CD4-positive, alpha-beta T cell treated with Interleukin-17A for 4 hours (primary cell): Measurements from ENCODE around the gene CALHM2.
"Not testable (repeated sequence)": the region's sequence is repeated elsewhere in the genome, so short reads cannot be mapped to it uniquely, and the experiment has no call there.

Source experiments
- DNase-seq: peaks from one replicate; pipeline ENCODE4 v3.0.0-alpha.2; 2020; ENCODE audit warnings: mixed read lengths

CALHM2 gene, protein sequence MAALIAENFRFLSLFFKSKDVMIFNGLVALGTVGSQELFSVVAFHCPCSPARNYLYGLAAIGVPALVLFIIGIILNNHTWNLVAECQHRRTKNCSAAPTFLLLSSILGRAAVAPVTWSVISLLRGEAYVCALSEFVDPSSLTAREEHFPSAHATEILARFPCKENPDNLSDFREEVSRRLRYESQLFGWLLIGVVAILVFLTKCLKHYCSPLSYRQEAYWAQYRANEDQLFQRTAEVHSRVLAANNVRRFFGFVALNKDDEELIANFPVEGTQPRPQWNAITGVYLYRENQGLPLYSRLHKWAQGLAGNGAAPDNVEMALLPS

DNA sequence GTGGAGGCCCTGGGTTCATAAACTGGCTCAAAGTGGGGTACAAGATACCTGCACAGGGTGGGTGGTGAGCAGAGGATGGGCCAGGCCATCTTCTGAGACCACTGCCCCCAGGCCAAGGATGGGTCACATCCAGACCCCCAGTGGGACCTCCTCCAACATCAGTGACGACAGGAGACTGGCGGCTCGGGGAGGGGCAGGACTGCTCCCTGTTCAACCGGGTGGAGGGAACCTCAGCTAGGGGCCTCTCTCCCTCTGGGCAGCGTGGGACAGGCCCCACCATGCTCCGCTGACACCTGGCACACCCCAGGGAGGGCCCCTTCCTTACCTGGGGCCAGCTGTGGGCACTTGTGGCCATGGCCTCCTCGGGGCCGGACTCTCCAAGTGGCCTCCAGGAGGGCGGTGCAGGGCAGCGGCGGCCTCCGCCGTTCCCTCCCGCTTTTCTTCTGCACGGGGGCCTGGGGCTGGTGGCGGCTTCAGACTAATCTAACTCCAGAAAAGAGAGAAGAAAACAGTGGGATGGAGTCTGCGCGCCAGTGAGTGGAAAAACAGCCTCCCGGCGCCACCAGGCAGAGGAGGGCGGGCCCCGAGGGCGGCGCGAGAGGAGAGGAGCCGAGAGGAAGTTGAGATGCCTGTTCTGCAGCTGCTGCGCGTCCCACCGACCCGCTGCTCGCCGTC, at the start of gene CALHM2:
TSS of gene CALHM2 (minus strand) at position 540 of the 675 bp plus-strand sequence. CDS start 2,429 bp downstream, outside the sequence.
- peak; percentile 78 for DNase-seq

- DNase-seq: no peak
Measured at GRCh38 chr10:103501186-103501585, 49.0 kb upstream of the CALHM2 start.

DNA sequence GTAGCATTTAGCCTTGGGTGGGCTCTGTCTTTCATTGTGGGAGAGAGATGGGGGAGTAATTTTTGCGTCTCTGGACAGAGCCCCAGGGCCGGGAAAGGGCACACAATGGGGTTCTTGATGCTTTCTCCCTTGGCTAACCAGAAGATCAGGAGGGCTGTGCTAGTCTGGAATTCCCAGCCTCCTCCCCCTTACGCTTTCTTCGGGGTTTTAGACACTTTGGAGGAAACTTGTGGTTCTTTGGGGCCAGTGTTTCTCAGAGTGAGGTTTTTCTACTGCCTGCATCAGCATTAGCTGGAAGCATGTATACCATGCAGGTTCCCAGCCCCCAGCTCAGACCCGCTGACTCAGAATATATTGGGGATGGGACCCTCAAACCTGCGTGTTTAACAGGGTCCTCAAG, 48.3 kb upstream of the CALHM2 start:
- DNase-seq: no peak

DNA sequence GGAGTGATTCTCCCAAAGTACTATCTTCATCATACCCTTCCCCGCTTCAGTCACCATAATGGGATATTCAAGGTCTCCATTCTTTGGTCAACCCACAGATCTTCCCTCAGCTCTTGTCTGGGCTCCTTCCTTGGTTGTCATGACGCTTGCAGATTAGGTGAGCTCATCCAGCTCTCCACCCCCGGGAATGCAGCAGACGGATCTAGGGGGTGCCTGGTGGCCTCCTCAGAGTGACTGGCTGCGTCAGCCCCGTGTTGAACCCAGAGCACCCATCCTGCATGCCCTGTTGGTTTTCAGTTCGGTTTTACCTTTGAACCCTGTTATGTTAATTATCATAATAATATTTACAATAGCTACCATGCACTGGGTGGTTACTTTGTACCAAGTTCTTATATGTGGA, 47.7 kb upstream of the CALHM2 start:
- no peak for DNase-seq

GRCh38 chr10:103498936-103499638, 46.9 kb upstream of the CALHM2 start:
- no peak for DNase-seq

DNA sequence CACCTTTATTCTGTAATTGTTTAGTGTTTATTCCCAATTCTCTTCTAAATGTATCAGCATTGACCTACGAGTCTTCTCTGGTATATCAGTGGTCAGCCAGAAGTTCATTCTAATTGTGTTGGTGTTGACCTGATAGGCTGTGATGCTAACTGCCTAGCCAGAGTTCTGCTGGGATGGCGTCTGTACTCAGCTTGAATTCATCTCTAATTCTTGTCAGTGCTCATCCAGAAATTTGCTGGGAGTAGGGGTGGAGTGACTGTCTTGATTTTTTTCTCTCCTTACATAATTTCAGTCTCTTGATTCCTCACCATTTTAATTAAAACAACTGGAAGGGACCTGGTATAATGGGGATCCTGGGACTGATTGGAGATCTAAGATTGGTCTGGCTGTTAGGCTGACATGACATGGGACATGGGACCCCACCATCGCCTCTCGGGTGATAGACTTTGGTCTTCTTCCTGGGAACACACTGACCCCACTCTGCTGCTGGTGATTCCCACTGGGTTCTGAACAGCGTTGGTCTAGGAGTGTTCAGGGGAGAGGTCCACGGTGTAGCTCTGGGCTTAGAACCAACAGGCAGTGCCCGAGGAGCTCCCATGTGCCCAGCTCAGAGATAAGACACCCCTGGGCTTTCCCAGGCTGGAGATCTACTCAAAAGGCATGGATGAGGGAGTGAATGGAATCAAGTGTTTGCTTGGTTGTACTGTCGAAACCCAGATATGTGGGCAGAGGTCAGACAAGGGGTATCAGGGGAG, 45.2 kb upstream of the CALHM2 start:
- no peak for DNase-seq

GRCh38 chr10:103495321-103495720, 43.2 kb upstream of the CALHM2 start:
- DNase-seq: no peak

DNA sequence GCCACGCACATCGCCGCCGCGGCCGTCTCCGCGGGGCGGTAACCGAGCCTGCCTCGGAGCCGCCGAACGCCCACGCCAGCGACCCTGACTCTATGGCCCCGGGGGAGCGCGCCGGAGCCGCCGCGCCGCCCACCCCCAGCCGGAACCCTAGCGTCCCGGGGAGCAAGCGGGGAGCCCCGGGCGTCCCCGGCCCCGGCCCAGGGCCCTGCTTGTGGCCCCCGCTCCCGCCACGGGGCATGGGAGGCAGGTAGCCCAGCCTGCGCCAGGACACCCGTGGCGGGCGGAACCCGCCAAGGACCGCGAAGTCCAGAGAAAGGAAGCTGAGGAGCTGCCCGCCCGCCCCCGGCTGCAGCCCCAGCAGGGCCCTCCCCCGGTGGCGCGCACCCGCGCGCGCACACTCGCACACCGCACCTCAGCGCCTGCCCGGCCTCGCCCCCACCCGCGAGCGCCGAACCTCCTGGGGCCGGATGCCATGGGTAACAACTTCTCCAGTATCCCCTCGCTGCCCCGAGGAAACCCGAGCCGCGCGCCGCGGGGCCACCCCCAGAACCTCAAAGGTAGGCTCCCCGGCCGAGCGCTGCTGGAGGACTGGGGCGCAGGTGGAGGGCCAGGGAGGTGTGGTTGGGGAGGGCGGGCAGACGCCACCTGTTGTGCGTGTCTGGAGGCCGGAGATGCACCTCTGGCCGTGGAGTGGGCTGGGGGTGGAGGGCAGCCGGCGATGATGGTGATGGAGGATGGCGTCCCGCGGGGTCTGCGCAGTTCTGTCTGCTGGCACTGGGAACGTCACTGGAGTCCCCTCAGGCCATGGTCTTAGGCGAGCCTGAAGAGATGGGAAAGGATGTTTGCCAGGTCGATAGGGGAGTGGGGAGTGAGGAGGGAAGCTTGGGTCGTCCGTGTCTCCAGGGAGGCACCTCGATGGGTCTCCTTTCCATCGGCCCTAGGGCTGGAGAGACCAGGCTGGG, 42.0 kb upstream of the CALHM2 start:
- peak; percentile 33 for DNase-seq

- peak; percentile 9 for DNase-seq
Measured at GRCh38 chr10:103493362-103493915, 41.3 kb upstream of the CALHM2 start, which contains the start of gene NEURL1. NEURL1 (plus strand) TSS chr10:103493705; CDS start chr10:103494388, 683 bp downstream.

GRCh38 chr10:103492655-103493261, 40.6 kb upstream of the CALHM2 start:
- DNase-seq: no peak

GRCh38 chr10:103491729-103492364, 39.7 kb upstream of the CALHM2 start:
- DNase-seq: no peak

- no peak for DNase-seq
Measured at GRCh38 chr10:103490986-103491314, 38.8 kb upstream of the CALHM2 start.

DNA sequence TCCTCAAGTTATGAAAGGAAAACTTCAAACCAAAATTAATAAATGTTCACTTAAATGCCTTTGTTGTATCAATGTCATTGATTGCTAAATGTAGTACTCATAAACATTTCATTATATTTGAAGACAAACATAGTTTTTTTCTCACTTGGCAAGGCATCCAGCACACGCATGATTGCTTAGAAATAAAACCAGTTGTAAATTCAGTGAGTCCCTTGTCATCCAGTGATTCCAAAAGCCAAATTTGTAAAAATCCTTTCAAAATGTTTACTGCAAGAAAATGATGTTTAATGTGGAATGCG, 35.2 kb upstream of the CALHM2 start:
- DNase-seq: no peak

DNA sequence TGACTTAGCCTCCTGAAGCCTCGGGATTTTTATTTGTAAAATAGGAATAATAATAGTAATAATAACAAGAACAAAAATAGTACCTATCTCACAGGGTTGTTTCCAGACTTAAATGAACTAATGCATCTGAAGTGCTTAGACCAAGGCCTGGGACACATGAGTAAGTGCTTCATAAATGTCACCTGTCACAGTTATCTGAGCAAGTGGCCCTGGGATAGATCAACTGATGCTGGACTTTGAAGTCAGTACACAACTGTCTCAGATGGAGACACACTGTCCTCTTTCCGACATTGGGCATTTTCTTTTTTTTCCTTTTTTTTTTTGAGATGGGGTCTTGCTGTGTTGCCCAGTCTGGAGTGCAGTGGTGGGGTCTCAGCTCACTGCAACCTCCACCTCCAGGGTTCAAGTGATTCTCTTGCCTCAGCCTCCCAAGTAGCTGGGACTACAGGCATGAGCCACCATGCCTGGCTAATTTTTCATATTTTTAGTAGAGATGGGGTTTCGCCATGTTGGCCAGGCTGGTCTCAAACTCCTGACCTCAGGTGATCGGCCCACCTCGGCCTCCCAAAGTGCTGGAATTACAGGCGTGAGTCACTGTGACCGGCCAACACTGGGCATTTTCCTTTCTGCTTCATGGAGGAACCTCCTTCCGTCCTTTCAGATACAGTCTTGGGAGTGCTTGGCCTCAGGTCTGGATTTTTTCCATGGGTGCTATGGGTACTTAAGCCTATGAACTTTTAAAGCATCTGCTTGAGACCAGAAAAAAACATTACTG, 34.7 kb upstream of the CALHM2 start:
- DNase-seq: not testable (repeated sequence)

DNA sequence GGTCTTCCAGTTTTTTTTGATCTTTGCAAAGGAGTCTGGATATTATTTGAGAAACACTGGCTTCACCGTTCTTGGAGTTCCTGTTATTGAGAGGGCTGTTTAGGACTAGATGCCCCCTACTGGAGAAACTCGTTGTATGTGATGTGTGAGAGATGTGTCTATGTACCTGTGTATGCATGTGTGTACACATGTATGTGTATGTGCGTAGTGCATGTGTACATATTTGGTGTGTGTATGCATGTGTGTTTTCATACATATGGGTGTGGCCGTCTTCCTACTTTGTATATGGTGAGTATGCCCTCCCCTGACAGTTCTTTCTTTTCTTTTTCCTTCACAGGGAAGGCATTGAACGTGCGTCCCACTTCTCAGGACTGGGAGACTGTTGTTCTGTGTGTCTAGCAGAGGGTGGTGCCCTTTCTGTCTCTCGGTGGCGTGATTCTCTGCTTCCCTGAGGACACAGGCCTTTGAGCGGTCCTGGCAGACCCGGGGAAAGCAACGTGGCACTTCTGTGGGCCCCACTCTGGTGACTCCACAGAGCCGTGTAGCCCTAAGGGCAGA, 29.9 kb upstream of the CALHM2 start:
- DNase-seq: peak; percentile 54

- DNase-seq: no peak
Measured at GRCh38 chr10:103480521-103480920, 28.4 kb upstream of the CALHM2 start.

DNA sequence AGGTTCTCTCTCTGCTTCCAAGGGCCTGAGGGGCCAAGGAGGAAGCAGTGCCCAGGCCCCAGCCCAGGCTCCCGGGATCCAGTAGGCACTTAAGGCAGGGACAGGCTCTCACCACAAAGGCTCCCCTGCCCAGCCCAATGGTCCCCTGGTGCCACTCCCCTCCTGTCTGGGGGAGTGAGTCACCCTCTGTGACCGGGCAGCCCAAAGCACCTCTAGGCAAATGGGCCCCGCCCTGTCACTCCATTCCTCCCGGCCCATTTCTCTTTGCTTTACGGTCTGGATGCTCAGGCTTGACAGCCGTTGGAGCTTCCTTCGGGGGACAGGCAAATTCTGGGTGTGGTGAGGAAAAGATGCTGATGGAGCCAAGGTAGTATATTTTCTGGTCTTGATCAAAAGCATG, 27.0 kb upstream of the CALHM2 start, which contains the start of gene CALHM3:
TSS of gene CALHM3 (minus strand) at position 106 of the 400 bp plus-strand sequence. CDS start 208 bp downstream, outside the sequence.
- DNase-seq: no peak

DNA sequence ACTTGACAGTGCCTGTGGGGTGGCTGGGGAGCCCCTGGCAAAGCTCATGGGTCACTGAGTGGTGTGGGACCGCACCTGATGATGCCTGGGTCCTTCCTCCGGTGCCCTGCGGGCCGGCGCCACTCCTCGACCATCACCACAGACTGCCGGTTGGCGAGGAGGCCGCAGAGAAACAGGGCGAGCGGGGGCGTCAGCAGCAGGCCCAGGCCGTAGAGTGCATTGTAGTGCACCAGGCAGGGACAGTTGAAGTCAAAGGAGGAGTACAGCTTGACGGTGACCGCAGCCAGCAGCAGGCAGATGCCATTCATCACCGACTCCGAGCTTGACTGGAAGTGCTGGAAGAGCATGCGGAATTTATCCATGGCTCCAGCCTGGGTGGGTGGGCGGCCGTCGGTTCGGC, 26.5 kb upstream of the CALHM2 start:
- DNase-seq: no peak

DNA sequence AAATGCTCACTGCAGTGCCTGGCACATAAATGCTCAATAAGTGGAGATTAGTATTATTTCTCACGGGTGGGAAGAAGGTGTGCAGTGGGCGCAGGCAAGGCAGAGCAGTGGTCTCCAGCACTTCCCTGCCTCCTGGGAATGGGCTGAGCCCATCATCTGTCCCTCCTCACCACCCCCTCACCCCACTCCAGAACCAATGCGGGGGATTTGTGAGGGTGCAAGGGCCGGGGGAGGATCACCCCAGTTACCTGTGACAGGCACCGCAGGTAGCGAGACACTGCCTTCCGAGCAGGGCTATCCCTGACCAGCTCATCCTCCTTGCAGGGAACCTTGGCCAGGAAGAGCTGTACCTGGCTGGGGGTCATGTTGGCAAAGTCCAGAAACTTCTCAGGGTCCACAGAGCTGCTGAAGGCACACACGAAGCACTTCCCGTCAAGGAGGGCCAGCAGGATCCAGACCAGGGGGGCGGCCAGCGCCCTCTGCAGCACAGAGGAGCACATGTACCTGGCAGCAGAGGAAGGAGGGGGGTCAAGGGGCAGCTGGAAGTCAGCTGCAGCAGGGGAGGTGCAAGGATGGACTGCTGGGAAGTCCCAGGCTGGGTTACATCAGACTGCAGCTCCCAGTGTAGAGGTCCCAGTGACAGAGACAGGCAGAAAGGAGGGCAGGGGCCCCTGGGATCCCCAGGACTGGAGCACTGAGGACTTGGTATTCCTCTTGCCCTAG, 24.0 kb upstream of the CALHM2 start:
- peak; percentile 19 for DNase-seq
